Measurements from ENCODE around the gene LPCAT2. TPM values are rescaled to one million over a fixed set of nuclear protein-coding genes. Genes with fewer than 3 reads are reported as not detected.

LPCAT2 gene
- total and polyA plus RNA-seq, 12 donors: 4.0 to 10.9 (median 7.0) TPM

DNA sequence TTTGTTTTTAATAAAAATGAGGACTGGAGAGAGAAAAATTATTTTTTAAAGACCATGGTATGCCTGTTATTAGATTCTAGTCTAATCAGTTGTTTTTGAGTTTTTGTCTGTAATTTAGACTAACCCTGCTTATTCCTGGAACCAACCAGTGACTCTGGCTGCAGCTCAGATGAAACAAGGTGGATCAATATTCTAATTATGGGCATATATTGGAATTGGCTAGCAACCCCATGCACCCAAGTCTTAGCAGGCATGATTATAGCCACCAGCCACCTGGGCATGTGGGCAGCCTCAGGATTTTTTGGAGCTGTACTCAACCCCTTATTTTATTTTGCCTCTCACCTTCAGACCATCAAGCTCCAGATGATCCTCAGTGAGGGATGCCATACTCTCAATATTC lies 125.3 kb downstream of the LPCAT2 start:
- peaks cover 0 to 30% (median 0%) of the 10 kb centered on the region in 7 donors for H3K27me3 ChIP-seq
- H3K9me3 ChIP-seq: peaks cover 0 to 7% (median 0%) of the 10 kb centered on the region in 11 donors
- no peaks in the 10 kb centered on the region for H3K36me3 ChIP-seq
- TF ChIP-seq, protein P1, sequence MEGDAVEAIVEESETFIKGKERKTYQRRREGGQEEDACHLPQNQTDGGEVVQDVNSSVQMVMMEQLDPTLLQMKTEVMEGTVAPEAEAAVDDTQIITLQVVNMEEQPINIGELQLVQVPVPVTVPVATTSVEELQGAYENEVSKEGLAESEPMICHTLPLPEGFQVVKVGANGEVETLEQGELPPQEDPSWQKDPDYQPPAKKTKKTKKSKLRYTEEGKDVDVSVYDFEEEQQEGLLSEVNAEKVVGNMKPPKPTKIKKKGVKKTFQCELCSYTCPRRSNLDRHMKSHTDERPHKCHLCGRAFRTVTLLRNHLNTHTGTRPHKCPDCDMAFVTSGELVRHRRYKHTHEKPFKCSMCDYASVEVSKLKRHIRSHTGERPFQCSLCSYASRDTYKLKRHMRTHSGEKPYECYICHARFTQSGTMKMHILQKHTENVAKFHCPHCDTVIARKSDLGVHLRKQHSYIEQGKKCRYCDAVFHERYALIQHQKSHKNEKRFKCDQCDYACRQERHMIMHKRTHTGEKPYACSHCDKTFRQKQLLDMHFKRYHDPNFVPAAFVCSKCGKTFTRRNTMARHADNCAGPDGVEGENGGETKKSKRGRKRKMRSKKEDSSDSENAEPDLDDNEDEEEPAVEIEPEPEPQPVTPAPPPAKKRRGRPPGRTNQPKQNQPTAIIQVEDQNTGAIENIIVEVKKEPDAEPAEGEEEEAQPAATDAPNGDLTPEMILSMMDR (IDR thresholded peaks at IDR 0.05): no peak
- no peaks in the 10 kb centered on the region for H3K4me1 ChIP-seq
- intact Hi-C loops (cut with DNase I): no loop called here
- H3K27ac ChIP-seq: no peak overlapping the region
- H3K4me3 ChIP-seq: no peak overlapping the region
- ATAC-seq: no peak
- DNase-seq: no peak

Other genes with a start within 250 kb of the LPCAT2 start
- gene IRX6, start 184.9 kb upstream of the LPCAT2 start, total RNA-seq: 10 to 100 TPM in 6 of 10 donors, 1 to 10 TPM in 3, under 1 TPM in 1; 0.18 to 28.1 (median 14.3) TPM
- 10 to 100 TPM in 1 of 2 donors, 1 to 10 TPM in 1; 3.0 to 10.8 TPM for gene IRX6, start 184.9 kb upstream of the LPCAT2 start, polyA plus RNA-seq
- 100 to 1,000 TPM in 5 of 10 donors, 10 to 100 TPM in 5; 42.3 to 157 (median 88.0) TPM for gene MMP2, start 29.9 kb upstream of the LPCAT2 start, total RNA-seq
- 100 to 1,000 TPM in 1 of 2 donors, 10 to 100 TPM in 1; 36.1 to 119 TPM for gene MMP2, start 29.9 kb upstream of the LPCAT2 start, polyA plus RNA-seq
- gene CAPNS2, start 57.6 kb downstream of the LPCAT2 start, total RNA-seq: under 1 TPM in 4 of 10 donors, not detected in 6; 0.38 to 0.45 (median 0.40) TPM
- under 1 TPM in 1 of 2 donors, not detected in 1; 0.06 TPM for gene CAPNS2, start 57.6 kb downstream of the LPCAT2 start, polyA plus RNA-seq
- gene SLC6A2, start 146.9 kb downstream of the LPCAT2 start, total RNA-seq: under 1 TPM in 1 of 10 donors, not detected in 9; 0.17 TPM
- gene SLC6A2, start 146.9 kb downstream of the LPCAT2 start, polyA plus RNA-seq: not detected